Body of pancreas (tissue), 4 donors: ENCODE data around the gene CCDC146.

Source experiments
- CTCF ChIP-seq, 7 experiments: fragments of 450-650 bp in 4 of 7; fragments of 200-600 bp in 3 of 7; sonication (generic) in 3 of 7; IDR thresholded peaks; one replicate each; pipeline ENCODE4 v1.5.1; 2016 to 2019; ENCODE audit warnings: antibody characterized with exemption in 7 of 7
- POLR2A ChIP-seq, 3 donors: fragments of 450-650 bp; IDR thresholded peaks; one replicate each; pipeline ENCODE4 v1.6.1; 2016; ENCODE audit warnings: antibody characterized with exemption in 3 of 3, mild to moderate bottlenecking in 2 of 3

- no peak for TF ChIP-seq CTCF (IDR thresholded peaks at IDR 0.05)
- no peak for TF ChIP-seq POLR2A (IDR thresholded peaks at IDR 0.05)
Measured at GRCh38 chr7:77188731-77189437, 66.5 kb downstream of the CCDC146 start.
